COR-L47 (cell line): Measurements from ENCODE around the gene PRKCQ.
"Not testable (repeated sequence)": the region's sequence is repeated elsewhere in the genome, so short reads cannot be mapped to it uniquely, and the experiment has no call there.

Source experiments
- DNase-seq: peaks from one replicate; lab custom pipeline; 2025; lab: John Stamatoyannopoulos, UW

Gene PRKCQ

GRCh38 chr10:6455592-6455991, 124.5 kb downstream of the PRKCQ start:
- DNase-seq = no peak

DNA sequence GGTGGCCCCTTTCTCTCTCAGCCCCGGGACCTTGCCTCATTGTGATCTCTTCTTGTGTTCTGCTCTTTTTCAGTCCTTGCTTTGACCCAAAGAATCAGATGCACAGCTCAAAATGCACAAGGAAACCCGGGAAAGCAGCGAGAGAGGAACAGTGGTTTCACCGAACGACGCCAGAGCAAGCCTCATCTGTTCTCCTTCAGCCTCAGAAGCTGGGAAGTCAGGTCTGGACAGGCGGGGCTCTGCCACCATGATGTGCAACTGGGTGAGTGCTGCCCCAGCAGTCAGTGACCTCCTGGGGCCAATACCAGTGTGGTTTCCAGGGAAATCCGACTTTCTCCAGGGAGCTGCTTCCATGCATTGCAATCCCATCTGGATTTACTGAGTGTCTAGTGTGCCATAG, 133.4 kb downstream of the PRKCQ start:
- DNase-seq = no peak

DNA sequence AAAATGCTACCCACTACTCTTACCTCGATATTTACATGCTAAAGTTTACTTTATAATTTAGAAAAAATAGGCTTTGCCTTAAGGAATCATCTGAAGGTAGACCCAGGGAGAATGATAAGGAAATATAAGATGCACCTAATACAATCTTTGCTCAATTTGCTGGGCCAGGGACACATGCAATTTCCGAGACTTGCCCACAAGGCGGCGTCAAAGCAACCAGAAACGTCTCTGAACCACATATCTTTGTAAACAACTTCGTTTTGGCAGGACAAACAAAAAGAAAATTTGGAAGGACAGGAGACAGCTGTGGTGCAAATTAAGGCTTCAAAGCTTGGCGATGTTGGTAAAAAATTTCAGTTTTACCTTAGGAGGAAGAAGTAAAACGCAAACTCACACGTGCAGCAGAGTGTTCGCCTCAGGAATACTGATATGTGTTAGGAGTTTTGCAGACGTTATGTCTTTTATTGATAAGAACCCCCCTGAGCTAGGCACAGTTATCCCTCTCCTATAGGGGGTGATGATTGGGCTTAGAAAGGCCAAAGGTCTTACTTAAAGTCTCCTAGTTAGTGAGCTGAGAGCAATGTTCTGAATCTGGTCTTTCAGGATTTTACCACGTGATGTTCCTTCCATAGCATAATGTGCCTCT, 134.3 kb downstream of the PRKCQ start:
- no peak for DNase-seq

- DNase-seq = not testable (repeated sequence)
Measured at GRCh38 chr10:6439875-6440274, 140.2 kb downstream of the PRKCQ start.

DNA sequence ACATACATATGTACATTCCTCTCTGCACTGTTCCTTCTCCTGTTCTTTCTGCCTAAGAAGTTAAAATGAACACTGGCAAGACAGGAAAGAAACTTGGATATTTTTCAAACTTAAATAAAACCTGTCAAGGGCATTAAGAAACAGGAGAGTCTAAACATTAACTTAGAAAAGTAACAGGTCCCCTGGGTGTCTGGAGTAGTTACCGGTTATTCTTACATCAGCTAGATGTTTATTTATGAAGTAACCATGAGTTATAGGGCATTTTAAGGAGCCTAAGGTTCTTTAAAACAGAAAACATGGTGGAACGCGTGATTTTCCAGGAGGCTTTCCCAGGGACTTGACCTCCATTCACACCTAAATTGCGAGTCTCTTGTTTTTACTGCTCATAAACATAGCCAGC, 148.2 kb downstream of the PRKCQ start:
- DNase-seq = no peak

DNA sequence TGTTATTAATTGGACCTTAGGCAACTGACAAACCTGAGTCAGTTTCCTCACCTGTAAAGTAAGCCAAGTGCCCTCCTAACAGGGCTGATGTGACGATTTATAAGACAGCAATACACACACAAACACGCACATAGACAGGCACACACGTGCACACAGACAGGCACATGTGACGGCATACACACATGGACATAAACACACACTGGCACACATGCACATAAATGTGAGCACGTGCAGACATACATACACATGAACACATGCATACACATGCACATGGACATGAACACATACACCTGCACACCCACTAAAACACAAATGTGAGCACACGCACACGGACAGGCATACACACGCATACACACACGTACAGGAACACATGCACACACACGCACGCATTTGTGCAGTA, 148.9 kb downstream of the PRKCQ start:
- no peak for DNase-seq

GRCh38 chr10:6430423-6430980, 149.6 kb downstream of the PRKCQ start:
- no peak for DNase-seq

- DNase-seq = no peak
Measured at GRCh38 chr10:6427357-6427959, 152.6 kb downstream of the PRKCQ start.

- DNase-seq = no peak
Measured at GRCh38 chr10:6426317-6426716, 153.8 kb downstream of the PRKCQ start.

GRCh38 chr10:6423413-6424170, 156.5 kb downstream of the PRKCQ start:
- no peak for DNase-seq

DNA sequence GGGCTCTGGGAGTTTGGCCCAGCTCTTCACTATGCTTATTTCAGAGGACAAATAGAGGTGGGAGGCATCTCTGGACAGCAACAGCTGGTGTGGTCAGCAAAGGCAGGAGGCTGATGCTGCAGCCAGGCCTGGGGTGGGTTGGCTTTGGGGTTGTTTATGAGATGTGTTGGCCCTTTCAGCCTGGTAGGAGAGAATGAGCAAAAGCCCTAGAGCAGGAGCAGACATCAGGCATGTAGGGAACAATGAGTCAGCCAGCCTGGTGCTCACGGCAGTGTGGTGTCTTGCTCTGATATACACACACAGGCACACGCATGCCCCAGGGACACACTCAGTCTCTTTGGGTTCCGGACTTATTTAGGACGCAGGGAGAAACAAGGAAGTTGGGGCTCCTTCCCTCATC, 157.1 kb downstream of the PRKCQ start:
- no peak for DNase-seq

DNA sequence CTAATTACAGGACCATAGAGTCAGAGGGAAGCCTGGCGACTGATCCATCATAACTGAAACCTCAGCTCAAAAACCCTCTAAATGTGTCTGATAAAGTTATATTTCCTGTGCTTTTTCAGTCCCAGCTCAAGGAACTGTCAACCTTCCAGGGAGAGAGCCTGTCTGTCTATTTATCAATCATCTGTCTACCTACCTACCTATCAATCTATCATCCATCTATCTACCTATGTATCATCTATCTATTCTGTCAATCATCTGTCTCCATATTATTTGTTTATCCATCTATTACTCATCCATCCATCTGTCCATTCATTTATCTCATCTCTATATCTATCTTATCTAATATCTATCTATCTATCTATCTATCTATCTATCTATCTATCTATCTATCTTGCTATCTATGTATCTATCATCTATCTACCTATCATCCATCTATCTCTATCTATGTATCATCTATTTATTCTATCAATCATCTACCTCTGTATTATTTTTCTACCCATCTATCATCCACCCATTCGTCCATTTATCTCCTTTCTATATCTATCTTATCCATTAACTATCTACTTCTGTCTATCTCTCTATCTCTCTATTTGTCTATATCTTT, 161.4 kb downstream of the PRKCQ start:
- DNase-seq = no peak

DNA sequence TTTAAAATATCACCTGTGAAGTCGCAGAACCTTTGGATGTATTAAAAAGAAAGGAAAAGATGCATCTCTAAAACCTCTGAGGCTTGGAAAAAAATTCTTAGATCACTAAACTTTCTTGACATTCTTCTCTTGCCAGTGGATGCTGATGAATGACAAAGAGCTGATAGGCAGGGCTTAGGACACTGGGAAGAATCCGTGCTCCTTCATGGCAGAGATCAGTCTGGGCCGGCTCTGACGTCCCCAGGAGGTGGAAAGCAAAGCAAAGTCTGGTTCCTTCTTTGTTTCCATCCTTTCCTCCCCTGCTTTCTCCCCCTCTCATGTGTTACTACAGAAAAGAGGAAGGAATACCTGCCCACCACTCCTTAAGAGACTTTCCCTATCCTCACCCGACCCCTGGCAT, 161.9 kb downstream of the PRKCQ start:
- no peak for DNase-seq

DNA sequence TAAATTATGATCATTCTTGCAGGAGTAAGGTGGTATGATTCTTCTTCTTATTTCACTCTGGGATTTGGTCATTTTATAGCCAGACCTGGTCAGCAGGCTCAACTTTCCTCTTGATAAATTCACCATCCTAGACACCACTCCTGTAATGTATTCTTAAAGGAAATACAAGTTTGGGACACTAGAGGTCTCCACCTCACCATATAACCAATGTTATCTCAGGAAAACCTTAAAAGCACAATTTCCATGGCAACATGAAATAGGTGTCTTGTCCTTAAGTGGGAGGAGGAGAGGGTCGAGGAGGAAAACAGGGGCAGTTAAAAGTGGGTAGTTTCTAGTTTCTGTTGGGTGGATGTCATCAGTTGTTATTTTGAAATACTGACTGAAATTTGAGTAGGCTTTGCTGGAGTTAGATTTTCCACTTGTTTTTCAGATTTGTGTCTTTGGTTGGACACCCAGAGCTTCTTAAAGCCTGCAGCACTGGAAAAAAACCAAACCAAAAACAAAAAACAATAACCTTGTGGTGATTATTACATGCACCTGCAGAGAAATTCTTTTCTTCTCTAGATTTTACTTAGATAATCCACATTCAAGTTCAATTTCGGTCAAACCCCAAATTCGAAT, 163.1 kb downstream of the PRKCQ start:
- peak; percentile 9 for DNase-seq

- DNase-seq = no peak
Measured at GRCh38 chr10:6411436-6411835, 168.6 kb downstream of the PRKCQ start.

DNA sequence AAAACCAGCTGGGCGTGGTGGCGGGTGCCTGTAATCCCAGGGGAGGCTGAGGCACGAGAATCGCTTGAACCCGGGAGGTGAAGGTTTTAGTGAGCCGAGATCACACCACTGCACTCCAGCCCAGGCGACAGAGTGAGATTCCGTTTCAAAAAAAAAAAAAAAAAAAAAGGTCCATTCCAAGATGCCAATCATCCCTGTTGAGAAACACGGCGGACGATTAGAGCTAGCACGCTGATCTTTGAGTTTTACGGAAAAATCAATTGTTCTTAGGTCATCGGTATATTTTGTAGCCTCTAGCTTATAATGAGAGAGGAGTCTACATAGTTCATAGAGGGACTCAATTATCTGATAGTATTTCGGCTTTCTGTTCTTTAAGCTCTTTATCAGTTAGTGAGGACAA, 169.2 kb downstream of the PRKCQ start:
- DNase-seq = no peak

GRCh38 chr10:6409971-6410643, 170.0 kb downstream of the PRKCQ start:
- no peak for DNase-seq

- DNase-seq = no peak
Measured at GRCh38 chr10:6408799-6409198, 171.3 kb downstream of the PRKCQ start.

DNA sequence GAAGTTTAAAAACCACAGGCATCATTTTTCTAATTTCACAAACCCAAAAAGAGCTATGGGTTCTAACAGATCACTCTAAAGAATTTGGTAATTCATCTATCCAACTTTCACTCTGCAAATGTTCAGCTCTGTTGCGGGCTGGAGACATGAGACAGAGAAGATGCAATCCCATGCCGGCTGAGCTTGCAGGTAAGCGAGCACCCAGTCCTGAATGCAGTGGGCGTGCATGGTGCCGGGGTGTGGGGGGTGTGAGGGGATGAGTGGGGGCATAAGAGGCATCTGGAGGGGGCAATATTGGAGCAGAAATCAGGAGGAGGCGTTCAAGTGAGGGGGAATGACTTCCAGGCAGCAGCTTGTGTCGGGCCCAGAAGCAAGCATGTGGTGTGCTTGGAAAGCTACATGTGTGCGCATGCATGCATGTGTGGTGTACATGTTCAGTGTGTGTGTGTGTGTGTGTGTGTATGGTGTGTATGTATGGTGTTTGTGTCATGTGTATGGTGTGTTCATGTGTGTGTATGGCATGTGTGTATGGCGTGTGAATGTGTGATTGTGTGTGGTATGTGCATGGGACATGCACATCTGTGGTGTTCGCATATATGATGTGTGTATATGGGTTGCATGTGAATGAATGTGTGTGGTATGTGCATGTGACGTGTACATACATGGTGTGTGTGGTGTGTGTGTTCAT, 172.9 kb downstream of the PRKCQ start:
- no peak for DNase-seq

- no peak for DNase-seq
Measured at GRCh38 chr10:6406220-6407033, 173.6 kb downstream of the PRKCQ start.
